HepG2 (cell line): ENCODE measurements around the gene CD7. TPM values are rescaled to one million over a fixed set of nuclear protein-coding genes. Genes with fewer than 3 reads are reported as not detected.

ENCODE experiments used
- ATAC-seq: fragments of 200-7000 bp; cut with Tn5 transposase; 3 replicates; pipeline ENCODE4 v1.9.1; 2020; ENCODE audit warnings: mild to moderate bottlenecking, moderate library complexity
- BruUV-seq: library from RNA; stranded (reverse); fragments of 400-500 nt; replicated peaks from 2 replicates; lab custom pipeline; 2021; lab: Mats Ljungman, UMichigan
- CTCF ChIA-PET: fragments of 300-600 bp; formaldehyde crosslinking; extraction: SDS; loops from one replicate; lab custom pipeline; 2021; ENCODE audit warnings: low total read pairs, inconsistent platforms, low intra/inter-chr PET ratio; lab: Yijun Ruan, JAX
- POLR2A ChIA-PET: fragments of 350-600 bp; sonication (Branson Sonifier 250); formaldehyde crosslinking; loops from one replicate; lab custom pipeline; 2020; ENCODE audit warnings: antibody characterized with exemption, inconsistent platforms; lab: Yijun Ruan, JAX
- DNase-seq: peaks from one replicate; pipeline ENCODE4 v3.0.0-alpha.2; 2015; ENCODE audit warnings: low spot score
- FAIRE-seq: peaks from 3 replicates; lab custom pipeline; 2011; peaks lifted over from hg19 to GRCh38; lab: Jason Lieb, UNC
- H2AFZ ChIP-seq: one replicate; pipeline ENCODE4 v1.6.1; 2011; ENCODE audit warnings: low read length, inconsistent platforms
- H3K27ac ChIP-seq: fragments of 300-600 bp; 3 replicates; pipeline ENCODE4 v1.8.0; 2011; ENCODE audit warnings: mixed run types, mild to moderate bottlenecking, mixed read lengths, low read length, inconsistent platforms; ENCODE audit not compliant: insufficient read depth; ENCODE audit errors: extremely low read length
- H3K27me3 ChIP-seq, 2 experiments: fragments of 200-600 bp in 1 of 2; 2 replicates in 1 of 2; 3 replicates in 1 of 2; pipeline versions ENCODE4 v1.6.0 to v1.8.0; 2011; ENCODE audit warnings: low read length in 2 of 2, mild to moderate bottlenecking in 2 of 2, moderate library complexity in 2 of 2, inconsistent platforms in 1 of 2; ENCODE audit not compliant: insufficient read depth in 2 of 2, control insufficient read depth in 1 of 2
- H3K36me3 ChIP-seq, 2 experiments: fragments of 200-600 bp in 1 of 2; replicated peaks in 1 of 2; 2 replicates in 1 of 2; 3 replicates in 1 of 2; pipeline versions ENCODE4 v1.5.1 to v1.8.0; 2011; ENCODE audit warnings: low read length in 2 of 2, inconsistent platforms in 1 of 2; ENCODE audit not compliant: insufficient read depth in 2 of 2, control insufficient read depth in 1 of 2
- H3K4me1 ChIP-seq: 2 replicates; pipeline ENCODE4 v1.5.1; 2012; ENCODE audit warnings: low read length, inconsistent platforms; ENCODE audit not compliant: insufficient read depth
- H3K4me2 ChIP-seq: 2 replicates; pipeline ENCODE4 v1.6.0; 2011; ENCODE audit warnings: low read depth, low read length, inconsistent platforms
- H3K4me3 ChIP-seq, 3 experiments: fragments of 200-600 bp in 1 of 3; sonication (generic), shearing (Covaris generic) in 1 of 3; replicated peaks in 1 of 3; 2 replicates each; pipeline ENCODE4 v1.5.1; 2011 to 2016; ENCODE audit warnings: low read length in 3 of 3, inconsistent platforms in 2 of 3, low read depth in 2 of 3, mild to moderate bottlenecking in 2 of 3, control low read depth in 1 of 3, mixed read lengths in 1 of 3; ENCODE audit not compliant: insufficient read depth in 1 of 3
- H3K79me2 ChIP-seq: one replicate; pipeline ENCODE4 v1.6.1; 2011; ENCODE audit warnings: low read length, inconsistent platforms; ENCODE audit not compliant: insufficient read depth
- H3K9ac ChIP-seq: 2 replicates; pipeline ENCODE4 v1.6.0; 2011; ENCODE audit warnings: mild to moderate bottlenecking, low read depth, low read length, inconsistent platforms; ENCODE audit not compliant: insufficient read depth
- H3K9me3 ChIP-seq: 2 replicates; pipeline ENCODE4 v1.5.1; 2012; ENCODE audit warnings: mild to moderate bottlenecking, low read length
- H4K20me1 ChIP-seq: 2 replicates; pipeline ENCODE4 v1.6.0; 2011; ENCODE audit warnings: inconsistent platforms, mild to moderate bottlenecking, low read length, moderate library complexity; ENCODE audit not compliant: insufficient read depth
- CBX2 ChIP-seq, 2 experiments: fragments of 200-600 bp in 1 of 2; sonication (generic); formaldehyde crosslinking in 1 of 2; IDR thresholded peaks; 2 replicates each; pipeline versions ENCODE4 v1.7.0 to v1.8.1; 2018 to 2022; ENCODE audit warnings: low read depth in 2 of 2, low read length in 1 of 2, mild to moderate bottlenecking in 1 of 2, missing genetic modification reagents in 1 of 2
- CTCF ChIP-seq: sonication (generic); formaldehyde crosslinking; IDR thresholded peaks from 2 replicates; pipeline ENCODE4 v1.5.0; 2020; ENCODE audit warnings: mild to moderate bottlenecking, missing genetic modification reagents, moderate library complexity
- HNRNPL ChIP-seq: fragments of 200-400 bp; formaldehyde crosslinking; IDR thresholded peaks from 2 replicates; pipeline ENCODE4 v1.6.1; 2017; ENCODE audit warnings: mild to moderate bottlenecking, low read depth, low read length
- MED8 ChIP-seq: sonication (generic); formaldehyde crosslinking; IDR thresholded peaks from 2 replicates; pipeline ENCODE4 v1.8.1; 2023; ENCODE audit warnings: mild to moderate bottlenecking, missing genetic modification reagents; ENCODE audit not compliant: insufficient replicate concordance
- MEIS1 ChIP-seq: sonication (generic); formaldehyde crosslinking; IDR thresholded peaks from 2 replicates; pipeline ENCODE4 v1.9.0; 2021; ENCODE audit warnings: mild to moderate bottlenecking, missing genetic modification reagents, moderate library complexity, borderline replicate concordance
- NR2F1 ChIP-seq, 2 experiments: fragments of 450-650 bp in 1 of 2; formaldehyde crosslinking in 1 of 2; IDR thresholded peaks; 2 replicates each; pipeline versions ENCODE4 v1.5.0 to v1.6.1; 2016 to 2020; ENCODE audit warnings: mild to moderate bottlenecking in 1 of 2, missing compliant biosample characterization in 1 of 2, missing genetic modification reagents in 1 of 2, moderate library complexity in 1 of 2
- PHF5A ChIP-seq: IDR thresholded peaks from one replicate; pipeline ENCODE4 v1.6.1; 2018; ENCODE audit warnings: low read depth, missing genetic modification reagents; ENCODE audit not compliant: unreplicated experiment
- SKI ChIP-seq: fragments of 450-650 bp; IDR thresholded peaks from one replicate; pipeline ENCODE4 v1.6.1; 2018; ENCODE audit warnings: mild to moderate bottlenecking; ENCODE audit not compliant: partially characterized antibody
- SOX6 ChIP-seq, 2 experiments: fragments of 450-650 bp in 1 of 2; sonication (generic) in 1 of 2; formaldehyde crosslinking in 1 of 2; IDR thresholded peaks; 2 replicates each; pipeline versions ENCODE4 v1.4.0 to v1.6.1; 2017 to 2020; ENCODE audit warnings: antibody characterized with exemption in 1 of 2, mild to moderate bottlenecking in 1 of 2, missing genetic modification reagents in 1 of 2
- STAG1 ChIP-seq: sonication (generic); formaldehyde crosslinking; IDR thresholded peaks from 2 replicates; pipeline ENCODE4 v1.4.0; 2020; ENCODE audit warnings: missing genetic modification reagents
- TAF1 ChIP-seq: sonication (generic); formaldehyde crosslinking; IDR thresholded peaks from 2 replicates; pipeline ENCODE4 v1.4.0; 2020; ENCODE audit warnings: missing genetic modification reagents
- ZFP91 ChIP-seq: sonication (generic); formaldehyde crosslinking; IDR thresholded peaks from 2 replicates; pipeline ENCODE4 v1.9.0; 2022; ENCODE audit warnings: missing genetic modification reagents, mild to moderate bottlenecking, borderline replicate concordance
- ZFX ChIP-seq: sonication (generic); formaldehyde crosslinking; IDR thresholded peaks from 2 replicates; pipeline ENCODE4 v1.4.0; 2020; ENCODE audit warnings: mild to moderate bottlenecking, low read depth, missing genetic modification reagents, moderate library complexity
- ZNF263 ChIP-seq: sonication (generic); formaldehyde crosslinking; IDR thresholded peaks from 2 replicates; pipeline ENCODE4 v1.4.0; 2020; ENCODE audit warnings: missing genetic modification reagents
- ZNF552 ChIP-seq: sonication (generic); formaldehyde crosslinking; IDR thresholded peaks from 2 replicates; pipeline ENCODE4 v1.9.0; 2022; ENCODE audit warnings: missing genetic modification reagents, mild to moderate bottlenecking, borderline replicate concordance
- ZNF713 ChIP-seq: sonication (generic); formaldehyde crosslinking; IDR thresholded peaks from 2 replicates; pipeline ENCODE4 v1.4.0; 2020; ENCODE audit warnings: mild to moderate bottlenecking, missing genetic modification reagents
- ZNF768 ChIP-seq: sonication (generic); formaldehyde crosslinking; IDR thresholded peaks from 2 replicates; pipeline ENCODE4 v1.4.0; 2020; ENCODE audit warnings: missing genetic modification reagents
- ZSCAN5A ChIP-seq: sonication (generic); formaldehyde crosslinking; IDR thresholded peaks from 2 replicates; pipeline ENCODE4 v1.8.0; 2022; ENCODE audit warnings: mild to moderate bottlenecking, missing genetic modification reagents, borderline replicate concordance
- WGBS: methylation state at CpG from one replicate; pipeline ENCODE4 v1.1.6; 2017; ENCODE audit warnings: low lambda C conversion rate; 5-methylcytosine and 5-hydroxymethylcytosine counted together
- in situ Hi-C: cut with HindIII; loops from 2 replicates; pipeline ENCODE4 v1.10.0; 2017; ENCODE audit warnings: low pct_unique_long_range_greater_than_20kb; ENCODE audit not compliant: extremely low pct_ligation_motif_present
- intact Hi-C: fragments of 100-400 bp; cut with micrococcal nuclease; formaldehyde crosslinking; loops from one replicate; pipeline ENCODE4 v1.10.0; 2022; ENCODE audit not compliant: unreplicated experiment
- polyA plus RNA-seq, 8 experiments: library from polyadenylated mRNA; depleted of rRNA in 3 of 8; stranded (reverse) in 7 of 8; unstranded in 1 of 8; fragments of >200 nt; fragmentation: Illumina TruSeq in 4 of 8; extraction: Trizol in 4 of 8; gene quantifications; 2 replicates each; pipeline versions ENCODE4 v1.2.1 to v1.2.3, GENCODE V29; 2011 to 2016; ENCODE audit warnings: low read depth in 4 of 8, missing spikeins in 1 of 8, mixed read lengths in 1 of 8; ENCODE audit not compliant: insufficient read depth in 1 of 8
- total RNA-seq, 5 experiments: library from RNA; depleted of rRNA; stranded (reverse); fragments of >200 nt; fragmentation: Illumina TruSeq; extraction: Trizol; gene quantifications; 2 replicates each; pipeline ENCODE4 v1.2.3, GENCODE V29; 2016; ENCODE audit warnings: low read depth in 1 of 5

The CD7 gene
- total and polyA plus RNA-seq, 2 of the 13 experiments (the other 11 are each of a cell fraction or from before 2014, with no cell fraction given), result 67.6 to 76.4 TPM

- H3K9ac ChIP-seq, result no peak overlapping the region
- in situ Hi-C loops (no loop called here), intact Hi-C loops (no loop called here)
- peaks cover 3% of the 10 kb centered on the region for H3K79me2 ChIP-seq
- peak overlapping the region in 2 of 3 experiments; percentile 69 to 72; a peak in 3 of 6 replicates for H3K4me3 ChIP-seq
- no peak overlapping the region for H2AFZ ChIP-seq
- H3K36me3 ChIP-seq, result no peaks in the 10 kb centered on the region
- peak overlapping the region; percentile 88 for H3K4me2 ChIP-seq
- POLR2A ChIA-PET, result interaction anchor here (0.8 to 2.6 kb wide), 4 partner anchors 9 to 30 kb away, joined by 4 to 152 read pairs (median 26); no protein-coding TSS in a partner anchor
- no peak overlapping the region for H3K27ac ChIP-seq
- H3K9me3 ChIP-seq, result no peaks in the 10 kb centered on the region
- H3K4me1 ChIP-seq, result peaks cover 56% of the 10 kb centered on the region
- DNase-seq (no peak), FAIRE-seq (no peak), ATAC-seq (peak; percentile 3; the same call in 1 of the 3 replicates)
- CTCF ChIA-PET, result interaction anchor here (1.1 kb wide), 1 partner anchor 15 kb away, joined by 3 read pairs; no protein-coding TSS in a partner anchor
- H4K20me1 ChIP-seq, result no peaks in the 10 kb centered on the region
- 79% methylated on average over 36 of the region's 36 CpGs for WGBS
- H3K27me3 ChIP-seq, result no peaks in the 10 kb centered on the region; a peak in 1 of 5 replicates
- BruUV-seq, result no TSS peak
- no peak for TF ChIP-seq ZNF552 (CRISPR knock-in tag)
- 0 out of 2 replicates have a peak, but pooled peaks have one; percentile 42 for TF ChIP-seq ZFP91 (CRISPR knock-in tag)
- peak; percentile 78 for TF ChIP-seq ZNF263 (CRISPR knock-in tag)
- TF ChIP-seq CBX2 (IDR thresholded peaks at IDR 0.05; ENCODE audit: low read depth, low read length), result no peak
- no peak for TF ChIP-seq CBX2 (CRISPR knock-in tag; IDR thresholded peaks at IDR 0.05; ENCODE audit: low read depth)
- TF ChIP-seq CTCF (CRISPR knock-in tag), result peak; percentile 53
- TF ChIP-seq SOX6 (IDR thresholded peaks at IDR 0.05), result no peak
- TF ChIP-seq SOX6 (CRISPR knock-in tag; IDR thresholded peaks at IDR 0.05), result 0 out of 2 replicates have a peak, but pooled peaks have one; percentile 20
- peak; percentile 60 for TF ChIP-seq ZFX (CRISPR knock-in tag)
- peak in 1 of 2 experiments; percentile 38; a peak in 2 of 4 replicates for TF ChIP-seq NR2F1 (CRISPR knock-in tag; IDR thresholded peaks at IDR 0.05)
- TF ChIP-seq PHF5A (CRISPR knock-in tag), result no peak
- no peak for TF ChIP-seq ZSCAN5A (CRISPR knock-in tag)
- peak; percentile 12 for TF ChIP-seq SKI
- TF ChIP-seq ZNF713 (CRISPR knock-in tag), result no peak
- TF ChIP-seq HNRNPL, result peak; percentile 85
- no peak for TF ChIP-seq MEIS1 (CRISPR knock-in tag)
- TF ChIP-seq TAF1, result no peak
- TF ChIP-seq MED8 (CRISPR knock-in tag), result peak; percentile 63
- TF ChIP-seq ZNF768 (CRISPR knock-in tag), result no peak
- no peak for TF ChIP-seq STAG1 (CRISPR knock-in tag)
These were observed 1.6 kb downstream of the CD7 start for GRCh38 chr17:82315703-82316358.
